DND-41 (cell line): ENCODE data around the gene KRTAP8-1.
A peak's percentile ranks its signal among the peaks of the same experiment; 100 is the strongest.

Experiments used
- CTCF ChIP-seq: IDR thresholded peaks from 2 replicates; pipeline ENCODE4 v1.5.1; 2012; ENCODE audit warnings: borderline replicate concordance, low read length, moderate library complexity, mild to moderate bottlenecking; ENCODE audit not compliant: poor library complexity, severe bottlenecking; ENCODE audit errors: extremely low read depth
- EZH2 ChIP-seq: IDR thresholded peaks from 3 replicates; pipeline ENCODE4 v1.6.1; 2012; ENCODE audit warnings: borderline replicate concordance, low read depth, mild to moderate bottlenecking, moderate library complexity, low read length, inconsistent platforms; ENCODE audit not compliant: severe bottlenecking

GRCh38 chr21:30831194-30831765 is 18.2 kb upstream of the KRTAP8-1 start:
- peak; percentile 78 for TF ChIP-seq CTCF
- no peak for TF ChIP-seq EZH2
